NCI-H2196 treated with DMSO at 0.1 percent for 48 hours (cell line): ENCODE data around the gene RTKN.

Experiments
- DNase-seq: peaks from one replicate; lab custom pipeline; 2025; ENCODE audit not compliant: unreplicated experiment; lab: John Stamatoyannopoulos, UW

The RTKN gene

DNA sequence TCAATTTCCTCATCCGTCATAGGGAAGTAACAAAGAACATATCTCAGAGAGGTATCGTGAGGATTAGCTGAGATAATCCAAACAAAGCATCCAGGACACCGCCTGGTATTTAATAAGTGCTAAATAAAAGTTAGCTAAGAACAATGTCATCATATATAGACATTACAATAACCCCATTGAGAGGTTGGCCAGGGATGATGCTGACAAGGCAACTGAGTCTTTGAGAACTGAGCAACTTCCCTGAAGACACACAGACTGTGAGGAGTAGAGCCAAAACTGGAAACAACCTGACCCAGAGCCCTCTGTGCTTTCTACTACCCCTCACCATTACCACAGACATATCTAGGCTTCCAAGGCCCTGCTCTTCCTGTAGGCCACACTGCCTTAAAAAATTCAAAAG, 60.0 kb downstream of the RTKN start:
- DNase-seq, result no peak

DNA sequence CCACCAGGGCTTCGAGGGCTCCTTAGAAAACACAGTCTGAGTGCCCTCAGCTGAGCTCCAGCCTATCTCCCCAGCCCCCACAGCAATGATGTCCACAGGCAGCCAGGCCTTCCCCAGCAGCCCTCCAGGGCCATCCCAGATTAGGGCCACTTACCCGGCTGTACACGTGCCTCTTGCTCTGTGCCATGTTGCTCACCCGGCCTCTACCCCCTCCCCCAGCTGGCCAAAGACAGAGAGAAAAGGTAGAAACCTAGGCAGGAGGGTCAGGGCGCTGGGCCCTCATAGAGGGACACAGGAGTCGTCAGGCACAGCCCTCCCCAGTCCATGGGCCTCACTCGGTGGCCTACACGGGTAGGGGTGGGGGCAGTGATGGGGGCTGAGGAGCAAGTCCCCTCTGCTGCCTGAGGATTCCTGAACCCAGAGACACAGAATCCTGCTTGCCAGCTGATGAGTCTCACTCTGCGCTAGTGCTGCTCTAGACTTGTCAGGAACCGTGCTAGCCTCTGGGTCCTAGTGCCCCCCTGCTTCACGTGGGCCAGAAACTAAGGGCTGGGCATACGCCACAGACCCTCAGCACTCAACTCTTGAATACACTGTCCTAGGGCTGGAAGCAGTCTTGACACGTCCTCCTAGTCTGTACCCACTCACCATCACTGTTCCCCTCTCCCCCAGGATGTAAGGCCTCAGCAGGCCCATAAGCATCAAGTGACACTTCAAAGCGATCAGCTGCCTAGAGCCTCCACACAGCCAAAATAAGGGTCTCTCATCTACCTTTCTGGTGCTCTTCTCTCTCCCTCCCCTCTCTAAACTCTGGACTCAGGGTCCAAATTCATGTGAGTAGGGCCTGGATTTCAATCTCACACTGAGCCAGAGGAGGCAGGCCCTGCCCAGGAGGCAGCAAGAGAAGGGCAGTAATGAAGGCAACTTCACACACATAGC, 61.6 kb downstream of the RTKN start, which contains the start of gene DCTN1:
Gene DCTN1, minus strand, starts transcription at position 461 of the 939 bp plus-strand sequence. Its CDS starts 274 bp downstream, at position 187.
- no peak for DNase-seq

DNA sequence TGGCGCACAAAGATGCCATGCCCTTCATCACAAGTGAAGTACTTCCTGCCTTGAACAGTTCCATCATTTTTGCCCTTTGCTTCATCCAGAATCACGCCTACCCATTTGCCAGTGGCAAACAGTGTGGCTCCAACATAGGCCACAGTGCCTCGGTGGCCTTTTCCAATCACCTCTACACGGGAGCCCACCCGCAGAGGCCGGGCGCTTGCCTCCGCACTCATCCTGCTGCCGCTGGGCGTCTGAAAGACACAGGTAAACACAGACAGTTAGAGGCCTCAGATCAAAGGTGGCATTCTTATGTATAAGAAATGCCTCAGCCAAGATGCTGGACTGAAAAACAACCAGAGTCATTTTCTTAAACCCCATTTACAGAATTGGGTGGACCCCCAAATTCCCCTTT, 63.7 kb downstream of the RTKN start:
- no peak for DNase-seq

DNA sequence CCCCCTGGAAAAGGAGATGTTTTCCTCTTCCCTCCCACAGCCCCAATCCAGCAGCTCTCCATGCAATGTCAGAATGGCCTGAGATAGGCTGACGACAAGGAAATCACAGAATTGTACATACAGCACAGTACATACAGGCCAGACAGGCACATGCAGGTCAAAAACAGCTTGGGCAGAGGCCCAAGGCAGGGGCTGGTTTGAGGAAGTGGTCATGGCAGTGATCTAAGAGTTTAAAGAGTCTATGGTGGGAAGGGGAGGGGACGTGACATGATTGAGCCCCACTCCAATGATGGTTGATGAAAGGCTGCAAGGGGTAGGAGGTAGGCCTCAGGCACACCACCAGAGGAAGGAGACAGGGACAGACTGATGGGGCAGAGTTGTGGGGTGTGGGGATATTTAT, 65.9 kb downstream of the RTKN start:
- no peak for DNase-seq
